GM18499 (cell line): ENCODE measurements around the gene GSTM3.

ENCODE experiments used
- ATAC-seq: cut with Tn5 transposase; IDR thresholded peaks from one replicate; pipeline ENCODE4 v1.9.1; 2021; ENCODE audit warnings: moderate number of reproducible peaks; ENCODE audit not compliant: insufficient read depth, unreplicated experiment

GSTM3 gene

DNA sequence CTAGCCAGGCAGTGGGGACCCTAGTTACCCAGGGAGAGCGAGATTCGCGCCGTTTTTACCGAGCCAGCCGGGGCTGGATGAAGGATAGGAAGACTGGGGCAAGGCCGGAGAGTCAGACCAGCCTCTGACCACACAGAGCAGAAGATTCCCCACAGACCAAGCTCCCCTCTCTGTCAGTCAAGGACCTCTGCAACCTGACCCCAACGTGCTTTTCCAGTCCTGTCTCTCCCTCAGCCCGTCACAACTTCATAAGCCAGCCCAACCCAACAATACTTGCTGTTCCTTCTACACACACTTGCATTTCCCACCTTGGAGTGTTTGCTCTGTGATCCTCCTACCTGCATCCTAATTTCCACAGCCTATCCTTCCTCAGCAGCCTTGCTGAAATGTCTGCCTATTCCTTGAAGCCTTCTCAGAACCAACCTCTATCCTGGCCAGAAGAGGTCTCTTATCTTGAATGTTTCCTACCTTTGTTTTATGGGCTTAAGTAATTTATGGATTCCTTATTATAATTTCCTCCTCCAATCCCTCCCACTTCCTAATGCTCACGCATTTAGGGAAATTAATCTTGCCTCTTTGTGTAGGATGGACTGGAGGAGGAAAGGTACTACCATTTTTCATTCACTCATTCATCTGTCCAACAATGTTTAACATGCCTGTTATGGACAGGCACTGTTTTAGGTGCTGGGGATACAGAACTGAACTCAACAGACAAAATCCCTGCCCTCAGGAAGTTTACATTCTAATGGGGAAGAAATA lies at the start of gene GSTM3:
Gene GSTM3 (minus strand): TSS at position 424 of the 759 bp plus-strand sequence. CDS start 751 bp downstream, outside the sequence.
- no peak for ATAC-seq

DNA sequence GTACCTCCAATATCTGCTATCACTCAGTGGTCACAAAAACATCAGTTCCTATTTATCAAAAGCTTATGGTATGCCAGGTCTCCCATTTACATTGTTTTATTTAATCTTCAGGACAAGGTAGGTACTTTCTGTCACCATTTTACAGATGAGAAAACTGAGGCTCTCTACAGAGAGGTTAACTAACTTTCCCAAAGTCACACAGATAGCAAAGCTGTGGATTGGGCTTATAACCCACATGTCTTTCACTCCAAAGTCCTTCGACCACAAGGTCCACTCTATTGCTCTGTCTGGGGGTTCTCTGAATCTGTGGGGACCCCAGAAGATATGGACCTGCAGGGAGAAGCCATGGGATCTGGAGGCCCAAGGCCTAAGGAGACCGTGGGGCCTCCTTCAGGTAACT lies 49.5 kb upstream of the GSTM3 start:
- no peak for ATAC-seq

DNA sequence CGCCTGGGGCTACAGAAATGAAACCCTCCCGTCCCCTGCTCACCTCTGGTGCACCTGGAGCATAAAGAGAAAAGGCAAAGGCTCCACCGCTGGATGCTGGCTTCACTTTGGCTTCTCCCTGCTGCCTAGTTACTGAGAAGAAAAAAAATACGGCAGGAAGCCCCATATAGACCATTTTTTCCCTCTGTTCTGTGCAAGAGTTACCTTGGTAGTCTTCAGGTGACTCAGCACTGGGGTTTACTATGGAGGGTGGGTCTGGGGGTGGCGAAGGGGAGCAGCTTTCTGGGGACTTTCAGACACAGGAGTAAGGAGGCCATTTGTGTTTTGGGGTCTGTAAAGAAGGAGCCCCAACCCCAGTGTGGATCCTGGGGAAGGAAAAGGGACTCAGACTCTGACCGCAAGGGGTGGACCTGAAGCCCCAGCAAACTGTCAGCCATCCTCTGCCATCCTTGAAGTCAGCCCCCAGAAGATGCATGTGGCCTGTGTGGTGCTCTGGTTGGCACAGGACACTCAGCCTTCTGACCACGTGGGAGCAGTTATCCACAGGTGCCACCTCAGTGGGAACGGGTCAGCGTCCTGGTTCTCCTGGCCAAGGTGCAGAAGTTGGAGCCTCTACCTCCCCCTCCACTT lies 48.8 kb upstream of the GSTM3 start:
- no peak for ATAC-seq

DNA sequence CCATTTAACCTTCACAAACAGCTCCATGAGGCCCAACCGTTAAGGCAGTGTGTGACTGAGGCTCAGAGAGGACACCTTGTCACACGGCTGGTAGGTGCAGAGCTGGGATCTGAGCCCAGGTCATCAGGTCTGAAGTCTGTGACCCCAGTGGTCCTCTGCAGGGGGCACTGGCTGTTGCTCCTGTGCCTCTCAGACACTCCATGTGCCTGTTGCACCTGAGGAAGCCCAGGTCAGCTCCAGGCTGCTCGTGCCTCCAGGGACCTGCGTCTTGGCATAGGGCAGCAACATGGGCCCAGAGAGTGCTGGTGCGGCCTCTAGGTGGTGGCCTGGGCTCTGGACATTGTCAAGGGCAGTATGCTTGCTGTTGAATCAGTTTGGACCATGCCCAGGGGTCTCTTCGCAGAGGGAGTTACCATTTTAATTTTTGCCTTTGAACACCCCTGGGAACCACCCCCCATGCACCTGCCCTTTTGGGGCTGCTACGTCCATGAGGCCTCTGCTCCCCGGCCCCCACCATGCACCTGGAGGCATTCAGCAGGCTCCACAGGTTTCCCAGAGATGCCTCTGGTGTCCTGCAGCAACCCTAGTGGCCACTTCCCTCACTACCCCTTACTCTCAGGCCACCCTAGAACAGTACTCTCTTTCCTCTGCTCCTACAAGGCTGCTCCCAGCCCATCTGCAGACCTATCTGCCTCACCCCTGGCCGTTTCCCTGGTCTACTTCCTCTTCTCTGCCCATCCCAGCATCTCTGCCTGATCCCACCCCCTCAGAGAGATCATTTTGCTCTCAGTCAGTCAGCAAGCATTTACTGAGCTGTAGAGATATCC lies 48.1 kb upstream of the GSTM3 start:
- ATAC-seq: no peak

DNA sequence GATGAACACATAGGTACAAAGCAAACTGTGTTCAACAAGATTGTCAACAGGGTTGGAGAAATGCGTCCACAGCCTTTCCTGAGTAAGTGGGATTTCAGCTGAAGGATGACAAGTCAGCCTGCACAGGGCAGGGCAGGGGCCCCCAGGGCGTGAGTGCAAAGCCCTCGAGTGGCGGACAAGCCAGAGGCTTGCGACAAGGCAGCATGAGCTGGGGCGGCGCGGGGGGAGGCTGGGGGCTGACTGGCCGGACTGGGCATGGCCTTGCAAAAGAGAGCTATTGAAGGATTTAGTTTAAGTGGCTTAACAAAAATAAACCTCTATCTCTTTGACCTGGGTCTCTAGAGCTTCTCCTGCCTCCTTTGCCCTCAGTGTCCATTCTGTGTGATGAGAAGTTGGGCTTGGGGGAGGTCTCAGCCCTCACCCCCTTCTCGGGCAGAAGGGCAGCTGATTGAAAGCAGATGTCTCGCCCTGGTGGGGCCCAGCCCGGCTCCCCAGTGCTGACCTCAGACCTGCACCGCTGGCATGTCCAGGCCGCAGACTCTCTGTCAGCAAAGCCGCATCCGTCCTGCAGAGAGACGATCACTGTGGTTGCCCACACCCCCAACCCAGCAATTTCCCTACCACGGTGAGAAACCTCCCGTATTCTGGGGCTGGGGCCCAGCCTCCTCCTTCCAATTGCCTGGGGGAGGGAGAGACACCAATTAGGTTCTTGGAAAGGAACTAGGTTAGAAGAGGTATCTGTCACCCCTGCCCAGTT lies 47.2 kb upstream of the GSTM3 start:
- no peak for ATAC-seq

DNA sequence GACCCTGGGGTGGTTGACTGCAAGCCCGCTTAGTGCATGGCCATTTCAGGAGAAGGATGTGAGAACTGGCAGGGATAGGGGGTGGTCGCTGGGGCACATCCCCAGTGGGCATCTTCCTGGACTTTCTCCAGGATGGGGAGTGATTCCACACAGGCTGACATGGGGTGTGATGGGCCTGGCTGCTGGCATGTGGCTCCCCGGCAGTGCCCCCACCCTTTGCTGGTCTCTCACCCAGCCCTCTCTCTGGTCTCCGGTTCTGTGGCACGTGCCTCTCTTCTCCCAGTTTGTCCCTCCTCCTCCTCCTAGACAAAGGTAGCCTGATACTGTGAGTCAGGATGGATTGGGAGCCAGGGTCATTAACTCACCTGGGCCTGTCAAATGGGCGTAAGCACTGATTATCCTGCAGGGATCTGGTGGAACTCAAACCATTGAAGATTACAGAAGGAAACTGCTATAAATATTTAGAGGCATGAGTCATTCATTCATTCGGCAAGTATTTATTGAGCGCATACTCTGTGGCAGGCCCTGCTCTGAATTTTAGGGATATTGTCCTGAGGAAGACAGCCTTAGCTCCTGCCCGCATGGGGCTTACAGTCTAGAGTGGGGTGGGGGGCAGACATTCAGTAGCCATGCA lies 46.5 kb upstream of the GSTM3 start:
- no peak for ATAC-seq

DNA sequence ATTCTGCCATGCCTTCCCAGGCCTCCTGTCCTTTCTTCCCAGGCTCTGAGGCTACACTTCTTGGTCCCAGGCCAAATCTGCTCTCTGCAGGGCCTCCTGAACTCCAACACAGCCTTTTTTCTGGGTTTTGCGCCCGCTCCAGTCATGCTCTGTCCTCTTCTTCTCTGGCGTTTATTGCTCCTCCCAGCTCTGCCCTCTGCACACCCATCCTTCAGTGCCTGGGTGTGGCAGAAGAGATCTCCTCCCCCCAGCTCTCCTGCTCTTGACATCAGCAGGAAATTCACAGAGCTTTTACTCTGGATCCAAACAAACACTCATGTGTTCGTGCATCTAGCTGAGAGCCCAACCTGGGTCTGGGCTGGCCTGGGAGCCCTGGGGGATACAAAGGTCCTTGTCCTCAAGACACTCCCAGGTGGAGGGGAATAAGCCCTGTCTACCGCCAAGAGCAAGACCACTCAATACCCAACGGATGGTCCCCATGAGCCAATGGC lies 45.7 kb upstream of the GSTM3 start:
- no peak for ATAC-seq

DNA sequence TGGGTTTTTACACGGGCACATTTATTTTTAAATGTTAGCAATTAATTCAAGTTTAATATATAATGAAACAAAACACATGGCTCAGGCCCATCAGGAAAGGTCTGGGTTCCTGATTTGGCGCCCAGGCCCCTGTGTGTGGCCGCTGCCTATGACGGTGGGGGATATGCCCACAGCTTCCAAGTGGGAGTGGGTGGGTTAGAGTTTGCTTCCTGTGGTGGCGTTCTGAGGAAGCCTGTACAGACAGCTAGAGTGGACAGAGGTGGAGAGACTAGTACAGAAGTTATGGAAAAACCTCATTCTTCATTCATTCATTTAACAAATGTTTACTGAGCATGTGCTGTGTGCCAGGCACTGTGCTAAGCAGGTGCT lies 45.3 kb upstream of the GSTM3 start:
- ATAC-seq: no peak

DNA sequence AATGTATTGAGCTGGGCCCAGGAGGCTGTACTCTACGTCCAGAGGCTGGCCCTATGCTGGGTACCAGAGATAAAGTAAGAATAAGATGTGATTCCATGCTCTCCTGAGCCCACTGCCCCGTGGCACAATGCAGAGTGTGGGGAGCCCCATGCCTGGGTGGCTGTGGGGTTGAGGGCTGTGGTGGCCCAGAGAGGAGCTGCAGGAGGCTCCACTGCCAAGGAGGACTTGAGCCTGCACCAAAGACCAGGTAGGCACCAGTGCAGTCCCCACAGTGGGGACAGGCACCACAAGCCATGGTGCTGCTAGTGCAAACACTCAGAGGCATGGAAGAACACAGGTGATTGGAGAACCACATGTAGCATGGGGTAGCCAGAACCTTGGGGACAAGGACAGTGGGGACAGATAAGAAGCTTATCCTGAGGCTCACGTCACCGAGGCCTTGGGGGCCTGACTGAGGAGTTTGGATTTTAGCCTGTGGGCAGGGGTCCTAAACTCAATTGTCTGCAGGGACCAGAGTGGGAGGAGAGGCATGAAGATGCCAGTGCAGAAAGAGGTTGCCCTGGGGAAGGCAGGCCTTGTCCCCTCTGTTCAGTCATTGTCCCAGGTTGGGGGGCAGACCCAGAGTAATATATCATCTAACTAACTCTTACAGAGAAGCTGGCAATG lies 44.7 kb upstream of the GSTM3 start:
- no peak for ATAC-seq

DNA sequence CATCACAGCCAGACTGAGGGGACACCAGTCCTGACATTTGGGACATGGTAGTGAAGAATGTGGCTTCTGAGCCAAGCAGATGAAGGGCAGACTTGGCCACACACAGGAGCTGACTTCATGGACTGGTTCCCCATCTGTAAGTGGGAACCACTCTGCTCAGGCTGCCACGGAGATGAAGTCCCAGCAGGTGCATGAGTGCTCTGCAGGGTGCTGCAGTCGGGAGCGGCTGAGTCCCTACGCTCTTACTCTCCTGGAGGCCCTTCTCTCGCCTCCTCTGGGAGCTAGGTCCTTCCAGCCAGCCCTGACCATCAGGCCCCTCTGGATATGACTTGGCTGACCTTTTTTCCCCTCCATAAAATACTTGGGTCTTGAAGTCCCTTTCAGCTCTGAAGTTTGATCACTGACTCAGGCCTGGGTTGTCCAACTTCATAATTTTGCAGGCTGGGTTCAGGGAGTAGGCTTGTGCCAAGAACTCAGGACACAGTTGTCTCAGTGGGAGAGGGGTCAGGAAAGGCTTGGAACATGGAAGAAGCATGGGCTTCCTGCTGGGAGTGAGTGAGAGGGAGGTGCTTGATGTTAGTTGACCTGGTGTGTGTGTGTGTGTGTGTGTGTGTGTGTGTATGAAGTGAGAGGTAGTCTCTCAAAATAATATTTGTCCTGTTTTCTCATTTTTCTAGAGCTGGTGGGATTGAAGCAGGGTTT lies 43.9 kb upstream of the GSTM3 start:
- ATAC-seq: no peak

DNA sequence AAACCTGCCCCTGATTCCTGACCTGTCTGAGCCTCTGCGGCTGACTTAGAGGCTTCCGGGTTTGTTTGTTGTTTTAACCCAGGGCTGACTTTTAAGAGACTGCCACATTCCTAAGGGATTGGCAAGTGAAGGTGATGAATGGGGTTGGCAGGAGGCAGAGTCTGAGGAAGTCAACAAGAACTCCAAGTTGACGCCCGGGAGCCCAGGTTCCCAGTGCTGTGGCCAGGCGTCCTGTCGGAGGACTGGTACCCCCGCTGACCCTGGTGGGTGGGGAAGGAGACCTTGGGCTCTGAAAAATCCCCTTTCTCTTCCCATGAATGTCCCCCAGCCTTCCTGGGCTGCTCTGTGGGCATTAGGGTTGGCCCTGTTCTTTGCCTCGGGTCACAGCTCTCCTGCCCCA lies 42.6 kb upstream of the GSTM3 start:
- no peak for ATAC-seq

DNA sequence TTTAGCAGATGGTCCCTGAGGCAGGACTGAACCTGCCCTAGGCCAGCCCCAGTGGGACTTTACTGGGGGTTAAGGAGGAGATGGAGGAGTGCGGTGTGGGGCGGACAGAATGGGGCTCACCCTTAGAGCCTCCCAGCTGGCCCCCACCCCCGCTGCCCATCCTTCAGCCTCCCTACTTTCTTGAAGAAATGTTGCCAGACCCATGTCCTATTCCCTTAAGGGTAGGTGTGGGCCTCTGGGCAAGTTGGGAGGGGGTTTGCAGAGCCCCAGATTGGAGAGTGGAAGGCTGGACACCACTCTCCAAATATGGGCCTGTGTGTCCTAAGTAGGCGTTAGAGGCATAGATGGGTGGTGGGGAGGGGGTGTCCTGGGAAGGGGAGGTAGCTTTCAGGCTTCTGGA lies 42.1 kb upstream of the GSTM3 start:
- no peak for ATAC-seq

DNA sequence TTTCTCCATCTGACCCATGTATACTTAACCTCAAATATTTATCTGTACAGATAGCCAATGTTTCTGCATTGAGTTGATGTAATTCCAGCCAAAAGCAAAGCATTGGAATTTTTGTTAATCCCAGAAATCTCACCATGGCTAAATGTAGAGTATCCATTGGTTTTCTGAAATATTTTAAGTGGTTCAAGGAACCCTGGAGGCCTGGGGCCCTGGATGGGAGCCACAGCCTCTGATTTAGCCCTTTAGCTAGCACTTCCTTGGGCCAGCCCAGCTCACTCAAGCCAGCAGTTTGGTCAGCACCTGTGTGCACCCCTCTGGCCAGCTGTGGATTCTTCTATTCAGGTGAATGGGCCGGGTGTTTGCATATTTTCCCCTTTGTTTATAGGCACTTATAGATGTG lies 41.7 kb upstream of the GSTM3 start:
- no peak for ATAC-seq

DNA sequence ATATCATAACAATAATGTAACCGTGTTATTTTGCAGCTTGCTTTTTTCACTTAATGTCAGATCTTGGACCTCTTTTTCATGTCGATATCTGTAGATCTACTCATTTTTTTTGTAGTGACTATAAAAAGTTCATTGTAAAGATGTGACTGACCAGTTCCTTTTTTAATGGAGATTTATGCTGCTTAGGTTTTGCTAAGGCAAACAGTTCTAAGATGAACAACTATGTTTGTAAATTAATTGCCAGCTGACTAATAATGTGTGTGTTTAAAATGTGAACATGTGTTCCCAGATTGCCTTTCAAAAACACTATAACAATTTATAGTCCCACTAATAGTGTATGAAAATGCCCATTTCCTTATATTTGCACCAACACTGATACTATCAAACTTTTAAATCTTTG lies 41.0 kb upstream of the GSTM3 start:
- no peak for ATAC-seq

DNA sequence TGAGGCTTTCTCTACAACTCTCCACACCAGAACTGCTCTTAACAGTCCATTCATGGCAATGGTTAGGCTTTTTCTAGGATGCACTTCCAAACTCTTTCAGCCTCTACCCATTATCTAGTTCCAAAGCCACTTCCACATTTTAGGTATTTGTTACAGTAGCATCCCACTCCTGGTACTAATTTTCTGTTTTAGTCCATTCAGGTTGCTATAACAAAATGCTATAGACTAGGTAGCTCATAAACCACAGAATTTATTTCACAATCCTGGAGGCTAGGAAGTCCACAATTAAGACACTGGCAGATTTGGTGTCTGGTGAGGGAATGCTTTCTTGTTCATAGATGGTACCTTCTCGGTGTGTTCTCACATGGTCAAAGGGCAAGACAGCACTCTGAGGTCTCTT lies 40.1 kb upstream of the GSTM3 start:
- no peak for ATAC-seq

DNA sequence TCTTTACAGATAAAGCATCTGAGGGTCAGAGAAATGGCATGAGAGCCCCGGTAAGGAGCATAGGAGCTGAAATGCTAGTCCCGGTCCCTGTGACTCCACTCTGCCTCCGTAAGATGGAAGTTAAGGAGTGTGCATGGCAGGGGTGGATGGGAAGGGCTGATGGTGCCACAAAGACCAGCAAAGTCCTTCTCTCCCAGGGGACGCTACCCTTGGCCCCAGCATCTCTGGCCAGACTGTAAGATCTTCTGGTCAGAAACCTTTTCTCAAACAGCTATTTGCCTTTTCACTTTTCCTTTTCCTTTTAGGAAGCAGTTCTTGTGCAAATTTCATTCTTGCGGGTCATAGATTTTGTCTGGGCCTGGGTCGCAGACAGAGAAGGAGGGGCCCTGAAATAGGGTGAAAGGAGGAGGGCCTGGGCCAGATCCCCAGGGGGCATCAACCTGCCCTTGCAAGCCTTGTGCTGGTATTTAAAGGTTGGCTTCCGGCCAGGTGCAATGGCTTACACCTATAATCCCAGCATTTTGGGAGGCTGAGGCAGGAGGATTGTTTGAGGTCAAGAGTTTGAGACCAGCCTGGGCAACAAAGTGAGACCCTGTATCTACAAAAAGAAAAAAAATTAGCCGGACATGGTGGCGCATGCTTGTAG lies 37.3 kb upstream of the GSTM3 start:
- ATAC-seq: no peak

DNA sequence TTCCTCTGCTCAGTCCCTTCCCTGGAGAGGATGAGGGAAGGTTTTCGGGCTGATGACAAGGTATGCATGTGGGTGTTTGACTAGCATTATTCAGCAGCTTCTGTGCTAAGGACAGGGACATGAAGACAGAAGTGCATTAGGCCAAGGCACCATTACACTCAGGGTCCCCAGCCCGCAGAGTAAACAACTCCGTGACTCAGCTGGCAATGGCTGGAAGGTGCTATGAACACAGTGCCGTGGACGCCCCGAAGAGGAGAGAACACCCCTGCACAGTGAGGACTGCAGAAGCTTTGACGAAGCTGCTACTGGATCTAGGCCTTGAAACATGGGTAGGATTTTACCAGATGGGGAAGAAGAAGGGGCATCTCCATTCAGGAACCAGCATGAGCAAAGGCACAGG lies 36.6 kb upstream of the GSTM3 start:
- no peak for ATAC-seq

DNA sequence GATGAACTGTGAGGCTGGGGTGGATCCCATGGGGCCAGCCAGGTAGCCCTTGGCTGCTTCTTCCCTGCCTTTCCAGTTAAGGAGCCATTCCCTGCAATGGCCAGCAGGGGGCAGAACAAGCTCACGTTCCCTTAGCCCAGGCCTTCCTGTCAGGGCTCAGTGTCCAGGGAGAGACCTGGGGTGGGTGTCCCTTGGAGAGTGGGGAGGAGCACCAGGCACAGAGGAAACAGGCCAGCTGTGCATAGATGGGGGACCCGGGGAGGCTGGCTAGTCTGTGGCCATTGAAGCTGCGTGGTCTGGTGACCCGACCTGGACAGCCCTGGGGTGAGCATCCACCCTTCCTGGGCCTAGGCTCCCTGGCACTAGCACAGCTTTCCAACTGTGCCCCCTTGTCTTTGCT lies 36.1 kb upstream of the GSTM3 start:
- no peak for ATAC-seq
